GM12864 (cell line): ENCODE data around the gene SEZ6L.

Source experiments
- DNase-seq: peaks from one replicate; pipeline ENCODE4 v3.0.0-alpha.2; 2011; ENCODE audit warnings: low read depth
- H3K4me3 ChIP-seq: 2 replicates; pipeline ENCODE4 v1.5.1; 2011; ENCODE audit warnings: mild to moderate bottlenecking, low read depth, low read length, control low read depth
- CTCF ChIP-seq: IDR thresholded peaks from 2 replicates; pipeline ENCODE4 v1.5.1; 2011; ENCODE audit warnings: low read depth, mild to moderate bottlenecking, moderate library complexity, low read length, control low read depth, inconsistent platforms; ENCODE audit errors: missing control alignments

Gene SEZ6L

GRCh38 chr22:26172389-26172990, 3.2 kb downstream of the SEZ6L start:
- peak; percentile 81 for TF ChIP-seq CTCF
- DNase-seq: no peak
- no peak overlapping the region for H3K4me3 ChIP-seq

GRCh38 chr22:26174280-26174679, 5.0 kb downstream of the SEZ6L start:
- DNase-seq: no peak
- TF ChIP-seq CTCF: no peak
- no peak overlapping the region for H3K4me3 ChIP-seq

GRCh38 chr22:26182723-26183122, 13.5 kb downstream of the SEZ6L start:
- DNase-seq: no peak
- TF ChIP-seq CTCF: no peak
- H3K4me3 ChIP-seq: no peak overlapping the region

- no peak for DNase-seq
- H3K4me3 ChIP-seq: no peak overlapping the region
- no peak for TF ChIP-seq CTCF
Measured at GRCh38 chr22:26185190-26185589, 15.9 kb downstream of the SEZ6L start.

- no peak for TF ChIP-seq CTCF
- no peak overlapping the region for H3K4me3 ChIP-seq
- no peak for DNase-seq
Measured at GRCh38 chr22:26188341-26188740, 19.1 kb downstream of the SEZ6L start.

- DNase-seq: no peak
- TF ChIP-seq CTCF: no peak
- no peak overlapping the region for H3K4me3 ChIP-seq
Measured at GRCh38 chr22:26194313-26194712, 25.1 kb downstream of the SEZ6L start.

- no peak for TF ChIP-seq CTCF
- H3K4me3 ChIP-seq: no peak overlapping the region
- DNase-seq: no peak
Measured at GRCh38 chr22:26194877-26195276, 25.6 kb downstream of the SEZ6L start.
